ENCODE data around the gene CD177. TPM values are rescaled to one million over a fixed set of nuclear protein-coding genes. Genes with fewer than 3 reads are reported as not detected.

The CD177 gene
- total RNA-seq, 1 experiment from 2014 or later, result 2.0 TPM

GRCh38 chr19:43329989-43330388, 23.5 kb upstream of the CD177 start:
- ChIA-PET CTCF (no interaction called here), POLR2A (no interaction called here)
- Mint-ChIP-seq H3K27ac (no peak overlapping the region), H3K4me3 (no peak overlapping the region), H3K9me3 (peaks cover 10% of the 10 kb centered on the region), H3K4me1 (peaks cover 25% of the 10 kb centered on the region), H3K36me3 (peaks cover 6% of the 10 kb centered on the region), H3K27me3 (ENCODE audit: low read depth) (peaks cover 13% of the 10 kb centered on the region)
- no peak for ATAC-seq
- TF ChIP-seq MXD4 (CRISPR knock-in tag; IDR thresholded peaks at IDR 0.05; ENCODE audit: borderline replicate concordance) (no peak), ERG (CRISPR knock-in tag; IDR thresholded peaks at IDR 0.05) (no peak), TEAD1 (CRISPR knock-in tag; IDR thresholded peaks at IDR 0.05) (no peak), NFATC4 (CRISPR knock-in tag; IDR thresholded peaks at IDR 0.05) (no peak), ZNF263 (CRISPR knock-in tag; IDR thresholded peaks at IDR 0.05; ENCODE audit: low read depth) (no peak), HMGA2 (CRISPR knock-in tag; IDR thresholded peaks at IDR 0.05) (no peak), ZNF425 (CRISPR knock-in tag; conservative IDR thresholded peaks at IDR 0.05) (no peak), NR1H2 (CRISPR knock-in tag; IDR thresholded peaks at IDR 0.05) (no peak), ZNF121 (CRISPR knock-in tag; IDR thresholded peaks at IDR 0.05) (no peak), SMAD4 (CRISPR knock-in tag; IDR thresholded peaks at IDR 0.05) (no peak), ATF3 (CRISPR knock-in tag; conservative IDR thresholded peaks at IDR 0.05) (no peak), E2F1 (CRISPR knock-in tag; IDR thresholded peaks at IDR 0.05) (no peak), ATF6 (CRISPR knock-in tag; IDR thresholded peaks at IDR 0.05) (no peak), AR (CRISPR knock-in tag; IDR thresholded peaks at IDR 0.05) (no peak), FOXP1 (CRISPR knock-in tag; IDR thresholded peaks at IDR 0.05; ENCODE audit: borderline replicate concordance) (no peak)
- no peak for DNase-seq (ENCODE audit: low spot score)

GRCh38 chr19:43330726-43331434, 22.6 kb upstream of the CD177 start:
- Mint-ChIP-seq H3K4me1 (peaks cover 25% of the 10 kb centered on the region), H3K27ac (no peak overlapping the region), H3K4me3 (no peak overlapping the region), H3K36me3 (peaks cover 6% of the 10 kb centered on the region), H3K9me3 (peaks cover 10% of the 10 kb centered on the region), H3K27me3 (ENCODE audit: low read depth) (peaks cover 13% of the 10 kb centered on the region)
- no peak for DNase-seq (ENCODE audit: low spot score)
- POLR2A ChIA-PET, result no interaction called here
- CTCF ChIA-PET, result interaction anchor here (1.4 to 2.9 kb wide), 2 partner anchors 95 to 338 kb away, joined by 3 to 14 read pairs; no protein-coding TSS in a partner anchor
- no peak for ATAC-seq
- TF ChIP-seq NR3C1 (CRISPR knock-in tag; conservative IDR thresholded peaks at IDR 0.05; ENCODE audit: low read depth) (no peak), ZNF232 (CRISPR knock-in tag; IDR thresholded peaks at IDR 0.05) (no peak), ZNF263 (CRISPR knock-in tag; IDR thresholded peaks at IDR 0.05; ENCODE audit: low read depth) (peak; percentile 81; the same call in 1 of the 2 replicates)
